NB4 (cell line): ENCODE measurements around the gene MAD2L2.

Experiments
- DNase-seq: peaks from one replicate; pipeline ENCODE4 v3.0.0; 2010; ENCODE audit warnings: low read depth
- H3K4me3 ChIP-seq: one replicate; pipeline ENCODE4 v1.5.1; 2011; ENCODE audit warnings: mild to moderate bottlenecking, low read depth, low read length, moderate library complexity
- MYC ChIP-seq: IDR thresholded peaks from 2 replicates; pipeline ENCODE4 v1.6.1; 2011; ENCODE audit warnings: low read depth, low read length
- POLR2A ChIP-seq: IDR thresholded peaks from 2 replicates; pipeline ENCODE4 v1.6.1; 2011; ENCODE audit warnings: mild to moderate bottlenecking; ENCODE audit not compliant: insufficient read length; ENCODE audit errors: extremely low read depth
- TF ChIP-seq, protein P1 (sequence below): IDR thresholded peaks from 2 replicates; pipeline ENCODE4 v1.6.1; 2011; ENCODE audit warnings: low read depth, low read length
- TF ChIP-seq, protein P2 (sequence below): IDR thresholded peaks from one replicate; pipeline ENCODE4 v1.5.1; 2012; ENCODE audit warnings: low read depth, low read length

Gene MAD2L2

DNA sequence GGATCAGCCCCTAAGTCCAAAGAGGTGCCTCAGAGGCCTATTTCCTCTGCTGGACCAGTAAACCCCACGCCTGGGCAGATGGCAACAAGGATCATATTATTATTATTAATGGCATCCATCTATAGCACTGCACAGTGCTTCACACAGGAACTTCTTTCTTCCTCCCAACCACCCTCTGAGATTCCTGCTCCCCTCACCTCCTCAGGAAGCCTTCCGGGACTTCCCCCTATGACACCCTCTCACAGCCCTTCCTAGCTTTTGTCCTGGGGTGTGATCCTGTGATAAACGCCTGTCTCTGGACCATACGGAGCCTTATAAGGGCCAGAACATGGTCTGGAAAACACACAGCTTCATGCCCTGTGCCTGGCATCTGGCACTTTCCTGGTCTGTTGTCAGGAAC lies 29.9 kb downstream of the MAD2L2 start:
- no peak overlapping the region for H3K4me3 ChIP-seq
- no peak for DNase-seq
- TF ChIP-seq, protein P1, sequence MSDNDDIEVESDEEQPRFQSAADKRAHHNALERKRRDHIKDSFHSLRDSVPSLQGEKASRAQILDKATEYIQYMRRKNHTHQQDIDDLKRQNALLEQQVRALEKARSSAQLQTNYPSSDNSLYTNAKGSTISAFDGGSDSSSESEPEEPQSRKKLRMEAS, result no peak
- TF ChIP-seq, protein P2, sequence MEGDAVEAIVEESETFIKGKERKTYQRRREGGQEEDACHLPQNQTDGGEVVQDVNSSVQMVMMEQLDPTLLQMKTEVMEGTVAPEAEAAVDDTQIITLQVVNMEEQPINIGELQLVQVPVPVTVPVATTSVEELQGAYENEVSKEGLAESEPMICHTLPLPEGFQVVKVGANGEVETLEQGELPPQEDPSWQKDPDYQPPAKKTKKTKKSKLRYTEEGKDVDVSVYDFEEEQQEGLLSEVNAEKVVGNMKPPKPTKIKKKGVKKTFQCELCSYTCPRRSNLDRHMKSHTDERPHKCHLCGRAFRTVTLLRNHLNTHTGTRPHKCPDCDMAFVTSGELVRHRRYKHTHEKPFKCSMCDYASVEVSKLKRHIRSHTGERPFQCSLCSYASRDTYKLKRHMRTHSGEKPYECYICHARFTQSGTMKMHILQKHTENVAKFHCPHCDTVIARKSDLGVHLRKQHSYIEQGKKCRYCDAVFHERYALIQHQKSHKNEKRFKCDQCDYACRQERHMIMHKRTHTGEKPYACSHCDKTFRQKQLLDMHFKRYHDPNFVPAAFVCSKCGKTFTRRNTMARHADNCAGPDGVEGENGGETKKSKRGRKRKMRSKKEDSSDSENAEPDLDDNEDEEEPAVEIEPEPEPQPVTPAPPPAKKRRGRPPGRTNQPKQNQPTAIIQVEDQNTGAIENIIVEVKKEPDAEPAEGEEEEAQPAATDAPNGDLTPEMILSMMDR, result no peak
- TF ChIP-seq POLR2A, result no peak
- TF ChIP-seq MYC, result no peak

DNA sequence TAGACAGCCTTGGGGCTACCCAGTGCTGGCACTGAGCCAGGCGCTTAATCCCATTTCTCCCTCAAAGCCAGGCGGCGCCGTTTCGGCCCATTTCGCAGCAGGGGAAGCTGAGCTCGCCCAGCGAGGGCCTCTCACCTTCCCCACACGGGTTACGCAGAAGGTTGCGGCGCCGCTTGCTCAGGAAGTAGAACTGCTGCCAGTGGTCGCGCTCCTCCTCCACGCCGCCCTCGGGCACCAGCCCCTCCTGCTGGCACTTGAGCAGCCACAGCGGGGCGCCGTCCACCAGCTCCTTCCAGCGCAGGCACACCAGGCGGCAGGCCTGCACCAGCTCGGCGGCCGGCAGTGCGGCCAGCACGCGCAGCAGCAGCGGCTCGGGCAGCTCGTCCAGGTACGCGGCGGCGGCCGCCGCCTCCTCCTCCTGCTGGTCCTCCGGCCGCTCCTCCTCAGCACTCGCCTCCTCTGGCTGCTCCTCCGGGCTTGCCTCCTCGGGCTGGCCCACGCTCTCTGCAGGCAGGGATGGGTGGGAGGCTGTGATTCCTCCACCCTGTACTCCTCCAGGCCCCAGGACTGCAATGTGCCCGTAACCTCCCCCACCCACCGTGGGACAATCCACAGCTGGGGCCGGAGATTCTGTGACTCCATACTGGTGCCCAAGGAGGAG lies 30.5 kb downstream of the MAD2L2 start:
- peak; percentile 82 for TF ChIP-seq MYC
- TF ChIP-seq POLR2A, result no peak
- TF ChIP-seq, protein P1, result peak; percentile 78
- TF ChIP-seq, protein P2, result peak; percentile 72
- H3K4me3 ChIP-seq, result no peak overlapping the region
- peak; percentile 94 for DNase-seq

GRCh38 chr1:11649624-11650330 lies 31.2 kb downstream of the MAD2L2 start:
- DNase-seq, result no peak
- no peak overlapping the region for H3K4me3 ChIP-seq
- TF ChIP-seq, protein P1, result no peak
- no peak for TF ChIP-seq MYC
- TF ChIP-seq POLR2A, result no peak
- TF ChIP-seq, protein P2, result no peak

DNA sequence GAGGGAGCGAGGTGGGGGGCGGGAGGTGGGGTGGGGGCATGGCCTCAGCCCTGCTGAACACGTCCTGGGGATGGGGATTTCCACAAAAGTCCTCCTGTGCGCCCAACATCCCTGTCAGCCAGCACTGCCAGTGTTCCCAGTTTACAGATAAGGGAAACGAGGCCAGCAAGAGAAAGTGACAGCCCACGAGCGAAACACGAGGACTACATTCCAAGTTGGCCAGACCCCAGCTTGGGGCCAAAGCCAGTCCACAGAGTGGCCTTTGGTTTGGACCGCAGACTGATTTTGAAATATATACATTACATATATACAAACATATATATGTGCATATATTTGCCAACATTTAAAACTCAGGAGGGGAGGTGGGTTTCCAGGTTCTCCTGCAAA lies 31.7 kb downstream of the MAD2L2 start:
- no peak overlapping the region for H3K4me3 ChIP-seq
- TF ChIP-seq MYC, result no peak

GRCh38 chr1:11648732-11649158 lies 32.2 kb downstream of the MAD2L2 start:
- DNase-seq, result no peak
- TF ChIP-seq, protein P1, result no peak
- TF ChIP-seq POLR2A, result no peak
- no peak for TF ChIP-seq MYC
- no peak overlapping the region for H3K4me3 ChIP-seq

More for the DNA sequence above, 31.7 kb downstream of the MAD2L2 start:
- no peak for DNase-seq

- no peak for DNase-seq
- H3K4me3 ChIP-seq, result no peak overlapping the region
- TF ChIP-seq, protein P2, result no peak
- no peak for TF ChIP-seq MYC
- TF ChIP-seq POLR2A, result no peak
- TF ChIP-seq, protein P1, result no peak
Measured at GRCh38 chr1:11648039-11648438, 32.9 kb downstream of the MAD2L2 start.

DNA sequence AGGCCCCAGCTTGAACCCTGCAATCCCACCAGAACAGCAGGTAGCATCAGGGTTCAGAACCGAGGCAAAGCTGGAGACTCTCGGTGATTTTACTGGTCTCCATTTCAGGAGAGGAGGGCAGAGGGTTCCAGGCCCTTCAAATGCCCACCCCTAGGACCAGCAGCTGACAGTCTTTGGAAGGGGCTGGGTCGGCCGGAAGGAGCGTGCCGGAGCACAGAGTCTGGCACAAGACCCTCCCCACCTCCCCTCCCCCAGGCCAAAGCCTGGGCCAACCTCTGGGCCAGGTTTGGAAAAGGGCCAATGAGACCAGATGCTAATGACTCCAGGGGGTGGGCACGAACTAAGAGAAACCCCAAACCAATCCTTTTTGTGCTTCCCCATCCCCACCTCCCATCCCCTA lies 33.6 kb downstream of the MAD2L2 start:
- DNase-seq, result no peak
- TF ChIP-seq MYC (no peak), POLR2A (no peak)
- TF ChIP-seq, protein P2, result no peak
- TF ChIP-seq, protein P1, result no peak
- no peak overlapping the region for H3K4me3 ChIP-seq
